ENCODE results near the gene RBM4B. TPM values are rescaled to one million over a fixed set of nuclear protein-coding genes. Genes with fewer than 3 reads are reported as not detected.
A peak's percentile ranks its signal among the peaks of the same experiment; 100 is the strongest.

RBM4B gene
- total and polyA plus RNA-seq, 4 experiments from 2014 or later = 6.3 to 26.9 (median 21.0) TPM

- no peak overlapping the region for H3K27ac ChIP-seq (ENCODE audit: low read depth, low read length)
- intact Hi-C loops (cut with micrococcal nuclease) = no loop called here
- ChIA-PET CTCF (ENCODE audit: partially characterized antibody) (no interaction called here), POLR2A (ENCODE audit: partially characterized antibody) (no interaction called here)
- Mint-ChIP-seq H3K9me3 (no peaks in the 10 kb centered on the region), H3K27me3 (peaks cover 26 to 57% of the 10 kb centered on the region in 2 donors), H3K36me3 (no peaks in the 10 kb centered on the region), H3K4me3 (no peak overlapping the region), H3K4me1 (peaks cover 2 to 13% (median 7%) of the 10 kb centered on the region in 4 donors), H3K27ac (no peak overlapping the region)
- H3K4me1 ChIP-seq (ENCODE audit: insufficient read depth, low read length) = no peaks in the 10 kb centered on the region
- no peak for DNase-seq
- H3K36me3 ChIP-seq (ENCODE audit: insufficient read depth, low read length) = no peaks in the 10 kb centered on the region
- H3K9me3 ChIP-seq (ENCODE audit: control insufficient read depth in 1 of 2, low read length in 2 of 2) = no peaks in the 10 kb centered on the region
- peaks cover 9% of the 10 kb centered on the region for H3K27me3 ChIP-seq (ENCODE audit: insufficient read depth, low read length)
- H3K4me3 ChIP-seq (ENCODE audit: low read length in 2 of 2) = no peak overlapping the region
Observed at GRCh38 chr11:66721939-66722338, 44.3 kb upstream of the RBM4B start.

- Histone ChIP-seq H3K36me3 (ENCODE audit: insufficient read depth, low read length) (no peaks in the 10 kb centered on the region), H3K9me3 (ENCODE audit: control insufficient read depth in 1 of 2, low read length in 2 of 2) (no peaks in the 10 kb centered on the region), H3K4me3 (ENCODE audit: low read length in 2 of 2) (no peak overlapping the region), H3K27me3 (ENCODE audit: insufficient read depth, low read length) (peaks cover 3% of the 10 kb centered on the region), H3K4me1 (ENCODE audit: insufficient read depth, low read length) (no peaks in the 10 kb centered on the region), H3K27ac (ENCODE audit: low read depth, low read length) (no peak overlapping the region)
- ChIA-PET POLR2A (ENCODE audit: partially characterized antibody) (no interaction called here), CTCF (ENCODE audit: partially characterized antibody) (interaction anchor here (0.9 kb wide), 1 partner anchor 282 kb away, joined by 3 read pairs; the partner anchor contains the start of gene MRPL11)
- Mint-ChIP-seq H3K36me3 (no peaks in the 10 kb centered on the region), H3K4me1 (peaks cover 0 to 6% (median 4%) of the 10 kb centered on the region in 4 donors), H3K9me3 (no peaks in the 10 kb centered on the region), H3K27me3 (peaks cover 19 to 49% of the 10 kb centered on the region in 2 donors), H3K4me3 (no peak overlapping the region), H3K27ac (peak overlapping the region in 3 of 7 donors; percentile 18 to 48 (median 21))
- intact Hi-C loops (cut with micrococcal nuclease) = no loop called here
- no peak for DNase-seq
Observed at GRCh38 chr11:66720899-66721470, 43.3 kb upstream of the RBM4B start.

GRCh38 chr11:66720223-66720898 lies 42.7 kb upstream of the RBM4B start:
- Histone ChIP-seq H3K4me1 (ENCODE audit: insufficient read depth, low read length) (no peaks in the 10 kb centered on the region), H3K27ac (ENCODE audit: low read depth, low read length) (no peak overlapping the region), H3K36me3 (ENCODE audit: insufficient read depth, low read length) (no peaks in the 10 kb centered on the region), H3K4me3 (ENCODE audit: low read length in 2 of 2) (no peak overlapping the region), H3K9me3 (ENCODE audit: control insufficient read depth in 1 of 2, low read length in 2 of 2) (no peaks in the 10 kb centered on the region), H3K27me3 (ENCODE audit: insufficient read depth, low read length) (no peaks in the 10 kb centered on the region)
- DNase-seq = no peak
- peaks cover 15 to 48% of the 10 kb centered on the region in 2 donors for H3K27me3 Mint-ChIP-seq
- no peaks in the 10 kb centered on the region for H3K9me3 Mint-ChIP-seq
- peaks cover 0 to 6% (median 4%) of the 10 kb centered on the region in 4 donors for H3K4me1 Mint-ChIP-seq
- no peaks in the 10 kb centered on the region for H3K36me3 Mint-ChIP-seq
- POLR2A ChIA-PET (ENCODE audit: partially characterized antibody) = no interaction called here
- CTCF ChIA-PET (ENCODE audit: partially characterized antibody) = interaction anchor here (0.9 kb wide), 1 partner anchor 282 kb away, joined by 3 read pairs; the partner anchor contains the start of gene MRPL11
- H3K4me3 Mint-ChIP-seq = no peak overlapping the region
- intact Hi-C loops (cut with micrococcal nuclease) = no loop called here
- peak overlapping the region in 1 of 7 donors; percentile 21 for H3K27ac Mint-ChIP-seq

- Histone ChIP-seq H3K4me1 (ENCODE audit: insufficient read depth, low read length) (no peaks in the 10 kb centered on the region), H3K36me3 (ENCODE audit: insufficient read depth, low read length) (no peaks in the 10 kb centered on the region), H3K27ac (ENCODE audit: low read depth, low read length) (no peak overlapping the region), H3K9me3 (ENCODE audit: control insufficient read depth in 1 of 2, low read length in 2 of 2) (no peaks in the 10 kb centered on the region), H3K27me3 (ENCODE audit: insufficient read depth, low read length) (no peaks in the 10 kb centered on the region), H3K4me3 (ENCODE audit: low read length in 2 of 2) (no peak overlapping the region)
- ChIA-PET POLR2A (ENCODE audit: partially characterized antibody) (no interaction called here), CTCF (ENCODE audit: partially characterized antibody) (no interaction called here)
- H3K36me3 Mint-ChIP-seq = no peaks in the 10 kb centered on the region
- H3K9me3 Mint-ChIP-seq = no peaks in the 10 kb centered on the region
- DNase-seq = no peak
- H3K4me3 Mint-ChIP-seq = no peak overlapping the region
- H3K27ac Mint-ChIP-seq = no peak overlapping the region
- H3K27me3 Mint-ChIP-seq = peaks cover 9 to 43% of the 10 kb centered on the region in 2 donors
- intact Hi-C loops (cut with micrococcal nuclease) = no loop called here
- peaks cover 0 to 6% (median 4%) of the 10 kb centered on the region in 4 donors for H3K4me1 Mint-ChIP-seq
Observed at GRCh38 chr11:66719111-66719872, 41.6 kb upstream of the RBM4B start.

GRCh38 chr11:66718320-66718971 lies 40.8 kb upstream of the RBM4B start:
- H3K36me3 ChIP-seq (ENCODE audit: insufficient read depth, low read length) = no peaks in the 10 kb centered on the region
- H3K27me3 Mint-ChIP-seq = peaks cover 14 to 47% of the 10 kb centered on the region in 2 donors
- no peak overlapping the region for H3K27ac ChIP-seq (ENCODE audit: low read depth, low read length)
- H3K36me3 Mint-ChIP-seq = no peaks in the 10 kb centered on the region
- peak overlapping the region in 1 of 7 donors; percentile 19 for H3K27ac Mint-ChIP-seq
- no peaks in the 10 kb centered on the region for H3K9me3 Mint-ChIP-seq
- no peak overlapping the region for H3K4me3 Mint-ChIP-seq
- no peaks in the 10 kb centered on the region for H3K4me1 ChIP-seq (ENCODE audit: insufficient read depth, low read length)
- H3K9me3 ChIP-seq (ENCODE audit: control insufficient read depth in 1 of 2, low read length in 2 of 2) = no peaks in the 10 kb centered on the region
- DNase-seq = no peak
- H3K4me1 Mint-ChIP-seq = peaks cover 0 to 6% (median 4%) of the 10 kb centered on the region in 4 donors
- no peaks in the 10 kb centered on the region for H3K27me3 ChIP-seq (ENCODE audit: insufficient read depth, low read length)
- intact Hi-C loops (cut with micrococcal nuclease) = no loop called here
- CTCF ChIA-PET (ENCODE audit: partially characterized antibody) = no interaction called here
- POLR2A ChIA-PET (ENCODE audit: partially characterized antibody) = no interaction called here
- no peak overlapping the region for H3K4me3 ChIP-seq (ENCODE audit: low read length in 2 of 2)

- no peaks in the 10 kb centered on the region for H3K9me3 ChIP-seq (ENCODE audit: control insufficient read depth in 1 of 2, low read length in 2 of 2)
- H3K27me3 ChIP-seq (ENCODE audit: insufficient read depth, low read length) = no peaks in the 10 kb centered on the region
- no peaks in the 10 kb centered on the region for H3K9me3 Mint-ChIP-seq
- ChIA-PET POLR2A (ENCODE audit: partially characterized antibody) (no interaction called here), CTCF (ENCODE audit: partially characterized antibody) (no interaction called here)
- no peaks in the 10 kb centered on the region for H3K4me1 ChIP-seq (ENCODE audit: insufficient read depth, low read length)
- peaks cover 16 to 44% of the 10 kb centered on the region in 2 donors for H3K27me3 Mint-ChIP-seq
- peaks cover 0 to 6% (median 4%) of the 10 kb centered on the region in 4 donors for H3K4me1 Mint-ChIP-seq
- DNase-seq = no peak
- no peak overlapping the region for H3K4me3 Mint-ChIP-seq
- intact Hi-C loops (cut with micrococcal nuclease) = no loop called here
- H3K36me3 Mint-ChIP-seq = no peaks in the 10 kb centered on the region
- H3K36me3 ChIP-seq (ENCODE audit: insufficient read depth, low read length) = no peaks in the 10 kb centered on the region
- H3K27ac ChIP-seq (ENCODE audit: low read depth, low read length) = no peak overlapping the region
- peak overlapping the region in 1 of 7 donors; percentile 0 for H3K27ac Mint-ChIP-seq
- H3K4me3 ChIP-seq (ENCODE audit: low read length in 2 of 2) = no peak overlapping the region
Observed at GRCh38 chr11:66717925-66718319, 40.2 kb upstream of the RBM4B start.

- Mint-ChIP-seq H3K27me3 (peaks cover 16 to 42% of the 10 kb centered on the region in 2 donors), H3K9me3 (no peaks in the 10 kb centered on the region), H3K4me1 (peaks cover 0 to 6% (median 4%) of the 10 kb centered on the region in 4 donors), H3K36me3 (no peaks in the 10 kb centered on the region), H3K4me3 (no peak overlapping the region), H3K27ac (no peak overlapping the region)
- POLR2A ChIA-PET (ENCODE audit: partially characterized antibody) = no interaction called here
- intact Hi-C loops (cut with micrococcal nuclease) = no loop called here
- H3K9me3 ChIP-seq (ENCODE audit: control insufficient read depth in 1 of 2, low read length in 2 of 2) = no peaks in the 10 kb centered on the region
- H3K4me3 ChIP-seq (ENCODE audit: low read length in 2 of 2) = no peak overlapping the region
- CTCF ChIA-PET (ENCODE audit: partially characterized antibody) = no interaction called here
- no peak overlapping the region for H3K27ac ChIP-seq (ENCODE audit: low read depth, low read length)
- no peaks in the 10 kb centered on the region for H3K36me3 ChIP-seq (ENCODE audit: insufficient read depth, low read length)
- no peaks in the 10 kb centered on the region for H3K4me1 ChIP-seq (ENCODE audit: insufficient read depth, low read length)
- H3K27me3 ChIP-seq (ENCODE audit: insufficient read depth, low read length) = no peaks in the 10 kb centered on the region
- DNase-seq = no peak
Observed at GRCh38 chr11:66716996-66717395, 39.3 kb upstream of the RBM4B start.

Measured in CD4-positive, alpha-beta memory T cell (primary cell).